Body of pancreas (tissue), 4 donors: ENCODE data around the gene PLPPR1. TPM values are rescaled to one million over a fixed set of nuclear protein-coding genes. Genes with fewer than 3 reads are reported as not detected.

Experiments
- ATAC-seq: fragments of 150-250 bp; one replicate; pipeline ENCODE4 v1.9.1; 2016
- DNase-seq, 4 donors: peaks; one replicate each; pipeline ENCODE4 v3.0.0-alpha.2; 2019
- H3K27ac ChIP-seq, 4 donors: fragments of 200-600 bp; sonication (generic); 1 replicate in 3 of 4; 2 replicates in 1 of 4; pipeline versions ENCODE4 v1.5.1 to v1.6.1; 2016 to 2019; ENCODE audit warnings: mild to moderate bottlenecking in 1 of 4, mixed read lengths in 1 of 4, moderate library complexity in 1 of 4
- H3K27me3 ChIP-seq, 2 donors: fragments of 200-600 bp; sonication (generic); one replicate each; pipeline ENCODE4 v1.6.0; 2016; ENCODE audit warnings: mild to moderate bottlenecking in 1 of 2
- H3K36me3 ChIP-seq, 2 donors: fragments of 200-600 bp; sonication (generic); replicated peaks in 1 of 2; 2 replicates each; pipeline ENCODE4 v1.5.1; 2016; ENCODE audit warnings: low read depth in 2 of 2; ENCODE audit not compliant: insufficient read depth in 1 of 2
- H3K4me1 ChIP-seq: fragments of 200-600 bp; sonication (generic); one replicate; pipeline ENCODE4 v1.6.0; 2016
- H3K4me3 ChIP-seq, 2 donors: fragments of 200-600 bp; sonication (generic); 1 replicate in 1 of 2; 2 replicates in 1 of 2; pipeline ENCODE4 v1.5.1; 2016 to 2019
- H3K9me3 ChIP-seq, 3 donors: fragments of 200-600 bp; sonication (generic); 1 replicate in 2 of 3; 2 replicates in 1 of 3; pipeline ENCODE4 v1.5.1; 2016
- POLR2A ChIP-seq, 3 donors: fragments of 450-650 bp; IDR thresholded peaks; one replicate each; pipeline ENCODE4 v1.6.1; 2016; ENCODE audit warnings: antibody characterized with exemption in 3 of 3, mild to moderate bottlenecking in 2 of 3
- WGBS, 2 donors: methylation state at CpG; one replicate each; pipeline ENCODE4 v1.1.5; 2017; 5-methylcytosine and 5-hydroxymethylcytosine counted together
- intact Hi-C: fragments of 100-400 bp; cut with DNase I; formaldehyde crosslinking; loops from one replicate; pipeline ENCODE4 v1.15.1; 2023
- total RNA-seq, 2 donors: library from RNA; depleted of rRNA; stranded (reverse); fragments of >200 nt; gene quantifications; one replicate each; pipeline ENCODE4 v1.1.0, GENCODE V29; 2016
- TF ChIP-seq, protein P1 (sequence below), 7 experiments: fragments of 450-650 bp in 4 of 7; fragments of 200-600 bp in 3 of 7; sonication (generic) in 3 of 7; IDR thresholded peaks; one replicate each; pipeline ENCODE4 v1.5.1; 2016 to 2019; ENCODE audit warnings: antibody characterized with exemption in 7 of 7

The PLPPR1 gene
- total RNA-seq, 2 donors from 2014 or later, result 0.26 TPM; not detected in 1

DNA sequence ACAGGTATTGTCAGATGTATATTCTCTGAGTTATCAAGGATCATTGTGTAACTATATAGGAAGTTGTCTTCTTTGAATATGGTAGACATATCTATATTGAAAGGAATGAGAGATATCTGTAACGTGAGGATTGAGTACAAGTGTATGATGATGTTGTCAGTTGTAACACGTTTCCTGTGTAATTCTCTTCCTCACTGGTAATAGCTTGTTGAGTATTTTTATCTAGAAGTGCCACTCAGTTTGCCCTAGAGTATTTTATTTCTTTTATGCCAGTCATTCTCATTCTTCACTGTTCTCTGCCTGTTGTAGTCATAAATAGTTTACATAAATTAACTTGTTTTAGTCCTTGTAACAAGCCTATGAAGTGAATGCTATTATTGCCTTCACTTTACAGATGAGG lies 184.1 kb downstream of the PLPPR1 start:
- ATAC-seq, result no peak

DNA sequence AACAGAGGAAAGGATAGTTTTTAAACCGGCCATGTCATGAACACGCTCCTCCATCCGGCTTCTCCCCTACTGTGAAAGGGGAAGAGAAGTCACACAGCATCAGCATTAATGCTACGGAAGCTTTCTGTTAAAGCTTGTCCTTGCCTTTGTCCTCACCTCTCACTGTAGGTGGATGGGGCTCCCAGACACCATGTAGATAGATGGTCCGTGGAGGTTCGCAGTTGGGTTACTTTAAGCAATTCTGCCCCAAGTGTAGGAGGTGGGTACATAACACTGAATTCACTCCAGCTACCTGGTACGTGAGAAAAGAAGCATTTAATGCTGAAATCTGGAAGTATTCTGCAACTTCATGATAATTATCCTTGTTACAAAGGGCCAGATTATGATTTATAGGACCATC lies 190.5 kb downstream of the PLPPR1 start:
- WGBS, 2 donors, result 82 to 84% methylated on average over 7 of the region's 7 CpGs
- TF ChIP-seq POLR2A (IDR thresholded peaks at IDR 0.05), result no peak
- TF ChIP-seq, protein P1, sequence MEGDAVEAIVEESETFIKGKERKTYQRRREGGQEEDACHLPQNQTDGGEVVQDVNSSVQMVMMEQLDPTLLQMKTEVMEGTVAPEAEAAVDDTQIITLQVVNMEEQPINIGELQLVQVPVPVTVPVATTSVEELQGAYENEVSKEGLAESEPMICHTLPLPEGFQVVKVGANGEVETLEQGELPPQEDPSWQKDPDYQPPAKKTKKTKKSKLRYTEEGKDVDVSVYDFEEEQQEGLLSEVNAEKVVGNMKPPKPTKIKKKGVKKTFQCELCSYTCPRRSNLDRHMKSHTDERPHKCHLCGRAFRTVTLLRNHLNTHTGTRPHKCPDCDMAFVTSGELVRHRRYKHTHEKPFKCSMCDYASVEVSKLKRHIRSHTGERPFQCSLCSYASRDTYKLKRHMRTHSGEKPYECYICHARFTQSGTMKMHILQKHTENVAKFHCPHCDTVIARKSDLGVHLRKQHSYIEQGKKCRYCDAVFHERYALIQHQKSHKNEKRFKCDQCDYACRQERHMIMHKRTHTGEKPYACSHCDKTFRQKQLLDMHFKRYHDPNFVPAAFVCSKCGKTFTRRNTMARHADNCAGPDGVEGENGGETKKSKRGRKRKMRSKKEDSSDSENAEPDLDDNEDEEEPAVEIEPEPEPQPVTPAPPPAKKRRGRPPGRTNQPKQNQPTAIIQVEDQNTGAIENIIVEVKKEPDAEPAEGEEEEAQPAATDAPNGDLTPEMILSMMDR (IDR thresholded peaks at IDR 0.05), result no peak
- intact Hi-C loops, result no loop called here

More for the DNA sequence above, 184.1 kb downstream of the PLPPR1 start:
- Histone ChIP-seq H3K27me3 (no peaks in the 10 kb centered on the region), H3K36me3 (no peaks in the 10 kb centered on the region), H3K27ac (no peak overlapping the region), H3K4me1 (no peaks in the 10 kb centered on the region), H3K9me3 (no peaks in the 10 kb centered on the region), H3K4me3 (no peak overlapping the region)
- TF ChIP-seq, protein P1 (IDR thresholded peaks at IDR 0.05), result no peak
- no peak for TF ChIP-seq POLR2A (IDR thresholded peaks at IDR 0.05)
- 60 to 63% methylated on average over 2 of the region's 2 CpGs for WGBS, 2 donors
- intact Hi-C loops, result no loop called here
- DNase-seq, result no peak

DNA sequence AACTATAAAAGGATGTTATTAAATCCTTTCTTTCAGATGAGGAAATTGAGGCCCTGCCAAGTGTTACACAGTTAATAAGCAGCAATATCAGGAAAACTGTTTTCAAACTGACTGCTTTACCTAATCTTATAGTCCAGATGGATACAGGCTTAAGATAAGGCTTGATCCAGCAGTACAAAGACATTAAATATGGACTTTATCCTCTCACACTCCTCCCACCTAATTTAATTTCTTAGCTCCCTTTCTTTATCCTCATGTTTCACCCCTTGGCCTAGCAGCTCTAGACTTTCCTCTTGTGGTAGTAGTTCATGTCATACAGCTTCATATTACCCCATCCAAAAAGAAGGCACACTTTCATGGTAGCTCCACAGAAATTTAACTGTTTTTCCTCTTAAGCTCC lies 191.8 kb downstream of the PLPPR1 start:
- intact Hi-C loops, result no loop called here
- H3K9me3 ChIP-seq, result no peaks in the 10 kb centered on the region
- H3K27me3 ChIP-seq, result no peaks in the 10 kb centered on the region
- no peak overlapping the region for H3K4me3 ChIP-seq
- H3K36me3 ChIP-seq, result no peaks in the 10 kb centered on the region
- TF ChIP-seq POLR2A (IDR thresholded peaks at IDR 0.05), result no peak
- TF ChIP-seq, protein P1 (IDR thresholded peaks at IDR 0.05), result no peak
- no peak overlapping the region for H3K27ac ChIP-seq
- no peaks in the 10 kb centered on the region for H3K4me1 ChIP-seq
- DNase-seq, result no peak
- no peak for ATAC-seq

More for the DNA sequence above, 190.5 kb downstream of the PLPPR1 start:
- Histone ChIP-seq H3K4me1 (no peaks in the 10 kb centered on the region), H3K36me3 (no peaks in the 10 kb centered on the region), H3K27me3 (no peaks in the 10 kb centered on the region), H3K4me3 (no peak overlapping the region), H3K9me3 (no peaks in the 10 kb centered on the region), H3K27ac (no peak overlapping the region)
- no peak for DNase-seq
- no peak for ATAC-seq

DNA sequence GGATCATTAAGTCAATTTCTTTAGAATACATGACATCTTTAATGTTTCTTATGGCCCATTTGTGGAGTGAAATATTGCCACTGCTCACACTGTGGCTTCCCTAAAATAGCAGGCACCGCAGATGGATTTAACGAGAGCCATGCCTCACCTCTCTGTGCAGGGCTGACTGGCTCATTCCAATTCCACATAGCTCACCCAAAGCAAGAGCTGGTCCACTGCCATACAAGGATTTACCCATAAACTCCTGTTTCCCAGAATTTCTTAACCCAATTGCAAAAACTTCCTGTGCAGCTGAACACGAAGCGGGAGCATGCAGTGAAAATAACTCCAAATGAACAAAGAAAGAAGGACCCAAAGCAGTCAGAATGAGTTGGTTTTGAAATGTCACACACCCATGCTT lies 196.7 kb downstream of the PLPPR1 start:
- WGBS, 2 donors, result 80 to 85% methylated on average over 4 of the region's 4 CpGs
- no peak for ATAC-seq
- Histone ChIP-seq H3K9me3 (no peaks in the 10 kb centered on the region), H3K27me3 (no peaks in the 10 kb centered on the region), H3K4me1 (no peaks in the 10 kb centered on the region), H3K4me3 (no peak overlapping the region), H3K36me3 (no peaks in the 10 kb centered on the region), H3K27ac (no peak overlapping the region)
- no peak for DNase-seq
- TF ChIP-seq, protein P1 (IDR thresholded peaks at IDR 0.05), result no peak
- TF ChIP-seq POLR2A (IDR thresholded peaks at IDR 0.05), result no peak
- intact Hi-C loops, result no loop called here

DNA sequence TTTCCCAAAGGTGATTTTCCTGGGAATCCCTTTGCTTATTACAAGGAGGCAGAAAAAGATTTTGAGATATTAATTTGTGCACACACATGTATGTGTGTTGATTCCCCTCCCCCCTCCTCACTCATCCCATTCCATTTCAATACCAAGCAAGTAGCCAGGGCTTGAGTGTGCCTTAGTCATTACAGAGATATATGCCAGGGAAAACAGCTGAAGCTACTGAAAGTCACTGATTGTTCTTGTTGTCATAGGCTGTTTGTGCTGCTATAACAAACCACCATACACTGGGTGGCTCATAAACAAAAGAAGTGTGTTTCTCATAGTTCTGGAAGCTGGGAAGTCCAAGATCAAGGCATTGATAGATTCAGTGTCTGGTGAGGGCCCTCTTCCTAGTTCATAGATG lies 197.6 kb downstream of the PLPPR1 start:
- Histone ChIP-seq H3K4me3 (no peak overlapping the region), H3K27me3 (no peaks in the 10 kb centered on the region), H3K27ac (no peak overlapping the region), H3K36me3 (no peaks in the 10 kb centered on the region), H3K9me3 (no peaks in the 10 kb centered on the region), H3K4me1 (no peaks in the 10 kb centered on the region)
- intact Hi-C loops, result no loop called here
- TF ChIP-seq POLR2A (IDR thresholded peaks at IDR 0.05), result no peak
- TF ChIP-seq, protein P1 (IDR thresholded peaks at IDR 0.05), result no peak
- ATAC-seq, result no peak
- no peak for DNase-seq
